K562 (cell line): ENCODE data around the gene NRROS. TPM values are rescaled to one million over a fixed set of nuclear protein-coding genes. Genes with fewer than 3 reads are reported as not detected.

Experiments used
- ATAC-seq: fragments of 200-7000 bp; cut with Tn5 transposase; 3 replicates; pipeline ENCODE4 v1.9.1; 2020; ENCODE audit warnings: moderate library complexity
- BruUV-seq: library from RNA; stranded (reverse); fragments of 400-500 nt; replicated peaks from 2 replicates; lab custom pipeline; 2021; lab: Mats Ljungman, UMichigan
- CTCF ChIA-PET: fragments of 300-600 bp; formaldehyde crosslinking; extraction: SDS; loops from one replicate; lab custom pipeline; 2021; ENCODE audit warnings: low intra/inter-chr PET ratio; lab: Yijun Ruan, JAX
- POLR2A ChIA-PET: fragments of 300-600, 350-650 bp; sonication (Branson Sonifier 250); formaldehyde crosslinking; extraction: SDS; loops from one replicate; lab custom pipeline; 2021; ENCODE audit warnings: antibody characterized with exemption, inconsistent platforms; lab: Yijun Ruan, JAX
- DNase-seq, 4 experiments: peaks; one replicate each; pipeline versions ENCODE4 v3.0.0 to v3.0.0-alpha.2; 2011 to 2018; ENCODE audit warnings: low spot score in 3 of 4, mixed read lengths in 3 of 4; ENCODE audit errors: extremely low read depth in 1 of 4
- FAIRE-seq: peaks from 2 replicates; lab custom pipeline; 2011; peaks lifted over from hg19 to GRCh38; lab: Jason Lieb, UNC
- H2AFZ ChIP-seq: 2 replicates; pipeline ENCODE4 v1.6.0; 2011; ENCODE audit warnings: low read depth, low read length, control low read depth, inconsistent platforms
- H3K27ac ChIP-seq: fragments of 200-600 bp; 3 replicates; pipeline ENCODE4 v1.8.0; 2011; ENCODE audit warnings: low read depth, mild to moderate bottlenecking, control low read depth, inconsistent platforms, low read length, moderate library complexity, mixed read lengths; ENCODE audit errors: extremely low read depth
- H3K27me3 ChIP-seq, 2 experiments: fragments of 300-600 bp in 1 of 2; 2 replicates in 1 of 2; 3 replicates in 1 of 2; pipeline versions ENCODE4 v1.6.0 to v1.8.0; 2011; ENCODE audit warnings: inconsistent platforms in 2 of 2, low read length in 2 of 2, mild to moderate bottlenecking in 1 of 2, mixed read lengths in 1 of 2, moderate library complexity in 1 of 2; ENCODE audit not compliant: control insufficient read depth in 2 of 2, insufficient read depth in 2 of 2
- H3K36me3 ChIP-seq: fragments of 300-600 bp; 3 replicates; pipeline ENCODE4 v1.8.0; 2011; ENCODE audit warnings: mild to moderate bottlenecking, low read length, inconsistent platforms; ENCODE audit not compliant: control insufficient read depth, insufficient read depth
- H3K4me1 ChIP-seq, 2 experiments: fragments of 200-600 bp in 1 of 2; replicated peaks in 1 of 2; 2 replicates in 1 of 2; 3 replicates in 1 of 2; pipeline versions ENCODE4 v1.5.1 to v1.8.0; 2011; ENCODE audit warnings: inconsistent platforms in 2 of 2, low read length in 2 of 2, mild to moderate bottlenecking in 1 of 2, mixed read lengths in 1 of 2, moderate library complexity in 1 of 2; ENCODE audit not compliant: control insufficient read depth in 2 of 2, insufficient read depth in 2 of 2
- H3K4me2 ChIP-seq: 2 replicates; pipeline ENCODE4 v1.6.1; 2011; ENCODE audit warnings: low read length, control low read depth, inconsistent platforms, mixed read lengths; ENCODE audit not compliant: insufficient read depth
- H3K4me3 ChIP-seq: fragments of 200-600 bp; sonication (generic), shearing (Covaris generic); 2 replicates; pipeline ENCODE4 v1.5.1; 2016; ENCODE audit warnings: control low read depth, inconsistent platforms
- H3K79me2 ChIP-seq: fragments of 200-600 bp; 3 replicates; pipeline ENCODE4 v1.8.0; 2011; ENCODE audit warnings: low read length, inconsistent platforms; ENCODE audit not compliant: control insufficient read depth, insufficient read depth
- H3K9ac ChIP-seq, 2 experiments: 2 replicates each; pipeline versions ENCODE4 v1.6.0 to v1.6.1; 2011; ENCODE audit warnings: low read depth in 2 of 2, low read length in 2 of 2, control low read depth in 1 of 2, inconsistent platforms in 1 of 2, mild to moderate bottlenecking in 1 of 2, mixed read lengths in 1 of 2; ENCODE audit not compliant: insufficient read depth in 1 of 2
- H3K9me1 ChIP-seq: one replicate; pipeline ENCODE4 v1.6.0; 2011; ENCODE audit warnings: inconsistent platforms, mild to moderate bottlenecking, low read length, moderate library complexity; ENCODE audit not compliant: control insufficient read depth, insufficient read depth
- H3K9me3 ChIP-seq: replicated peaks from 2 replicates; pipeline ENCODE4 v1.5.1; 2011; ENCODE audit warnings: low read depth, low read length, inconsistent platforms; ENCODE audit not compliant: control insufficient read depth, insufficient read depth
- H4K20me1 ChIP-seq: replicated peaks from 2 replicates; pipeline ENCODE4 v1.6.1; 2011; ENCODE audit warnings: low read length, inconsistent platforms, mixed read lengths; ENCODE audit not compliant: control insufficient read depth, insufficient read depth
- CEBPB ChIP-seq: fragments of 450-650 bp; IDR thresholded peaks from 2 replicates; pipeline ENCODE4 v1.6.1; 2016; ENCODE audit warnings: missing genetic modification characterization, missing compliant biosample characterization
- ESRRB ChIP-seq: fragments of 250-450 bp; sonication (Bioruptor Pico); IDR thresholded peaks from 2 replicates; pipeline ENCODE4 v1.5.0; 2020; ENCODE audit warnings: mild to moderate bottlenecking, moderate library complexity, borderline replicate concordance
- NFATC3 ChIP-seq: fragments of 450-650 bp; IDR thresholded peaks from 2 replicates; pipeline ENCODE4 v1.6.1; 2017; ENCODE audit warnings: mild to moderate bottlenecking
- POLR3A ChIP-seq: IDR thresholded peaks from 2 replicates; pipeline ENCODE4 v1.6.1; 2011; ENCODE audit warnings: borderline replicate concordance, mild to moderate bottlenecking, moderate library complexity; ENCODE audit not compliant: insufficient read length, insufficient read depth; ENCODE audit errors: extremely low read depth
- SREBF2 ChIP-seq: sonication (generic); formaldehyde crosslinking; IDR thresholded peaks from 2 replicates; pipeline ENCODE4 v1.4.0; 2020; ENCODE audit warnings: mild to moderate bottlenecking, missing genetic modification reagents
- XRCC3 ChIP-seq: fragments of 450-650 bp; IDR thresholded peaks from 2 replicates; pipeline ENCODE4 v1.6.1; 2017; ENCODE audit warnings: mild to moderate bottlenecking, moderate library complexity
- ZFP36 ChIP-seq: fragments of 150-350 bp; IDR thresholded peaks from 2 replicates; pipeline ENCODE4 v1.6.1; 2018; ENCODE audit warnings: low read length, low read depth; ENCODE audit not compliant: partially characterized antibody
- ZNF583 ChIP-seq: fragments of 250-450 bp; sonication (Bioruptor Pico); IDR thresholded peaks from 2 replicates; pipeline ENCODE4 v1.4.0; 2020
- ZNF75A ChIP-seq: fragments of 450-650 bp; formaldehyde crosslinking; IDR thresholded peaks from 2 replicates; pipeline ENCODE4 v1.4.0; 2020; ENCODE audit warnings: mild to moderate bottlenecking
- WGBS: fragments of 100-300 bp; shearing (Covaris generic); methylation state at CpG from one replicate; pipeline ENCODE4 v1.1.6; 2016; ENCODE audit warnings: low coverage, mixed read lengths; ENCODE audit not compliant: insufficient coverage; ENCODE audit errors: missing lambda C conversion rate; 5-methylcytosine and 5-hydroxymethylcytosine counted together
- in situ Hi-C: fragments of 300-500 bp; cut with MboI; formaldehyde crosslinking; loops from 4 replicates; pipeline ENCODE4 v1.15.0; 2018; ENCODE audit warnings: inconsistent platforms, mixed read lengths
- intact Hi-C: fragments of 100-400 bp; cut with micrococcal nuclease; formaldehyde crosslinking; loops from 2 replicates; pipeline ENCODE4 v1.14.2; 2022
- polyA plus RNA-seq, 8 experiments: library from polyadenylated mRNA; depleted of rRNA in 4 of 8; stranded (reverse) in 5 of 8; unstranded in 3 of 8; fragments of >200 nt; fragmentation: Nextera tagmentation in 2 of 8; fragmentation: Illumina TruSeq in 1 of 8; extraction: Ambion mirVana in 2 of 8; extraction: Trizol in 1 of 8; gene quantifications; 2 replicates each; pipeline versions ENCODE4 v1.2.1 to v1.2.3, GENCODE V29; 2011 to 2014; ENCODE audit warnings: inconsistent platforms in 1 of 8, missing spikeins in 1 of 8
- total RNA-seq, 7 experiments: library from RNA; depleted of rRNA in 6 of 7; stranded (reverse); fragments of >200 nt in 6 of 7; fragmentation: Illumina TruSeq in 2 of 7; extraction: Trizol in 2 of 7; gene quantifications; 2 replicates each; pipeline versions ENCODE4 v1.2.1 to v1.2.3, GENCODE V29; 2011 to 2021; ENCODE audit warnings: low replicate concordance in 1 of 7
- TF ChIP-seq, protein P1 (sequence below): fragments of 450-650 bp; formaldehyde crosslinking; conservative IDR thresholded peaks from 2 replicates; pipeline ENCODE4 v1.4.0; 2022; ENCODE audit warnings: mild to moderate bottlenecking, missing genetic modification characterization

Gene NRROS
- total and polyA plus RNA-seq, 9 of the 15 experiments (the other 6 are each of a cell fraction or from before 2014, with no cell fraction given): 0.34 to 13.8 (median 3.8) TPM

- TF ChIP-seq ZNF583 (CRISPR knock-in tag) (no peak), ZNF75A (CRISPR knock-in tag) (no peak)
Observed at GRCh38 chr3:196700801-196701200, 61.3 kb downstream of the NRROS start (continued).

DNA sequence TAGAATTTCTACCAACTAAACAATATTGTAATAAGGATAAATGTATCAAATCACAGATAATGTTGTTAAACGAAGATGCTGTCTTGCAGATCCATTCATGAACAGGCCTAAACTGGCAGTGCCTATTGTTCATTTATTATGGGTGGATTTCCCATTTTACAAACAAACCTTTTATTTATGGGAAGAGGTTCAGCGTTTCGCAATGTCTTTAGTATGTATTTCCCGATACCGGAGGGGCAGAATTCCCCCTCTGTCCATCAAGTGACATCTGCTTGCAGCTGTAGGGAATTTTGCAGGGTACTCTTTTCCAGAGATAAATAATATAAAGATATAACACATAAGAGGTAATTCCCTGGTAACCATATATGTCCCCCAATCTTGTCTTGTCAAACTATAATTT lies 66.8 kb downstream of the NRROS start:
- in situ Hi-C loops (no loop called here), intact Hi-C loops (no loop called here)
- Histone ChIP-seq H2AFZ (no peak overlapping the region), H3K9me1 (no peaks in the 10 kb centered on the region), H3K79me2 (no peaks in the 10 kb centered on the region), H3K4me3 (no peak overlapping the region), H3K9ac (no peak overlapping the region), H3K36me3 (no peaks in the 10 kb centered on the region), H3K27me3 (no peaks in the 10 kb centered on the region), H3K27ac (no peak overlapping the region), H4K20me1 (no peaks in the 10 kb centered on the region), H3K9me3 (no peaks in the 10 kb centered on the region), H3K4me2 (no peak overlapping the region), H3K4me1 (peaks cover 2 to 6% of the 10 kb centered on the region in 2 experiments; a peak in 3 of 5 replicates)
- TF ChIP-seq CEBPB (tag) (peak; percentile 80), POLR3A (no peak)
- FAIRE-seq (no peak), DNase-seq (no peak), ATAC-seq (no peak)
- ChIA-PET CTCF (no interaction called here), POLR2A (interaction anchor here (1.0 to 1.1 kb wide), 2 partner anchors 15 to 161 kb away, joined by 3 to 4 read pairs; partner anchors contain the start of gene SENP5)
- 32% methylated on average over 5 of the region's 5 CpGs for WGBS
- BruUV-seq: no TSS peak

GRCh38 chr3:196706731-196707130 lies 67.2 kb downstream of the NRROS start:
- Histone ChIP-seq H3K36me3 (no peaks in the 10 kb centered on the region), H3K4me2 (no peak overlapping the region), H2AFZ (no peak overlapping the region), H3K9ac (no peak overlapping the region), H3K27me3 (no peaks in the 10 kb centered on the region), H3K4me3 (no peak overlapping the region), H3K9me3 (no peaks in the 10 kb centered on the region), H3K9me1 (no peaks in the 10 kb centered on the region), H3K27ac (no peak overlapping the region), H3K4me1 (peaks cover 4 to 6% of the 10 kb centered on the region in 2 experiments; a peak in 4 of 5 replicates), H3K79me2 (no peaks in the 10 kb centered on the region), H4K20me1 (no peaks in the 10 kb centered on the region)
- no peak for FAIRE-seq
- BruUV-seq: no TSS peak
- no peak for DNase-seq
- 88% methylated on average over 3 of the region's 4 CpGs for WGBS
- CTCF ChIA-PET: no interaction called here
- TF ChIP-seq ZFP36 (no peak), SREBF2 (CRISPR knock-in tag) (no peak), ESRRB (CRISPR knock-in tag) (no peak), XRCC3 (no peak), NFATC3 (no peak)
- TF ChIP-seq, protein P1, sequence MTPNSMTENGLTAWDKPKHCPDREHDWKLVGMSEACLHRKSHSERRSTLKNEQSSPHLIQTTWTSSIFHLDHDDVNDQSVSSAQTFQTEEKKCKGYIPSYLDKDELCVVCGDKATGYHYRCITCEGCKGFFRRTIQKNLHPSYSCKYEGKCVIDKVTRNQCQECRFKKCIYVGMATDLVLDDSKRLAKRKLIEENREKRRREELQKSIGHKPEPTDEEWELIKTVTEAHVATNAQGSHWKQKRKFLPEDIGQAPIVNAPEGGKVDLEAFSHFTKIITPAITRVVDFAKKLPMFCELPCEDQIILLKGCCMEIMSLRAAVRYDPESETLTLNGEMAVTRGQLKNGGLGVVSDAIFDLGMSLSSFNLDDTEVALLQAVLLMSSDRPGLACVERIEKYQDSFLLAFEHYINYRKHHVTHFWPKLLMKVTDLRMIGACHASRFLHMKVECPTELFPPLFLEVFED (CRISPR knock-in tag): no peak
- ATAC-seq: no peak
- POLR2A ChIA-PET: interaction anchor here (1.0 kb wide), 1 partner anchor 10 kb away, joined by 4 read pairs; no protein-coding TSS in a partner anchor
- intact Hi-C loops (no loop called here), in situ Hi-C loops (no loop called here)
